ENCODE measurements around the gene CALHM6. TPM values are rescaled to one million over a fixed set of nuclear protein-coding genes. Genes with fewer than 3 reads are reported as not detected.

Gene CALHM6
- 33.1 TPM for polyA plus RNA-seq (2012; ENCODE audit: low read depth, missing spikeins)

- peak; percentile 76 for FAIRE-seq
Observed at GRCh38 chr6:116461331-116461931, at the start of gene CALHM6. Gene CALHM6, plus strand, starts transcription at chr6:116461375. Its CDS starts 555 bp downstream, at chr6:116461930.

GRCh38 chr6:116412270-116412669 is 48.9 kb upstream of the CALHM6 start:
- FAIRE-seq (peak; percentile 66), DNase-seq (ENCODE audit: insufficient read length, low spot score) (no peak)
- TF ChIP-seq POLR2AphosphoS5 (IDR thresholded peaks at IDR 0.05; ENCODE audit: low read depth, low read length) (no peak), TAF1 (IDR thresholded peaks at IDR 0.05; ENCODE audit: low read depth, low read length) (no peak), SPI1 (IDR thresholded peaks at IDR 0.05; ENCODE audit: low read depth, low read length) (no peak), PAX5 (IDR thresholded peaks at IDR 0.05; ENCODE audit: insufficient read depth, low read length, severe bottlenecking) (no peak), POU2F2 (IDR thresholded peaks at IDR 0.05; ENCODE audit: low read depth, low read length) (no peak), POLR2A (IDR thresholded peaks at IDR 0.05; ENCODE audit: low read depth, low read length) (no peak)

More at GRCh38 chr6:116461331-116461931, at the start of gene CALHM6:
- DNase-seq (ENCODE audit: insufficient read length, low spot score) = no peak
- TF ChIP-seq POLR2A (IDR thresholded peaks at IDR 0.05; ENCODE audit: low read depth, low read length) = no peak
- TF ChIP-seq SPI1 (IDR thresholded peaks at IDR 0.05; ENCODE audit: low read depth, low read length) = no peak
- TF ChIP-seq POLR2AphosphoS5 (IDR thresholded peaks at IDR 0.05; ENCODE audit: low read depth, low read length) = no peak

- FAIRE-seq (no peak), DNase-seq (ENCODE audit: insufficient read length, low spot score) (no peak)
- no peak for TF ChIP-seq TAF1 (IDR thresholded peaks at IDR 0.05; ENCODE audit: low read depth, low read length)
- no peak for TF ChIP-seq PAX5 (IDR thresholded peaks at IDR 0.05; ENCODE audit: insufficient read depth, low read length, severe bottlenecking)
- TF ChIP-seq POU2F2 (IDR thresholded peaks at IDR 0.05; ENCODE audit: low read depth, low read length) = no peak
- no peak for TF ChIP-seq POLR2A (IDR thresholded peaks at IDR 0.05; ENCODE audit: low read depth, low read length)
- no peak for TF ChIP-seq SPI1 (IDR thresholded peaks at IDR 0.05; ENCODE audit: low read depth, low read length)
- TF ChIP-seq POLR2AphosphoS5 (IDR thresholded peaks at IDR 0.05; ENCODE audit: low read depth, low read length) = no peak
Observed at GRCh38 chr6:116413357-116413756, 47.8 kb upstream of the CALHM6 start.

- no peak for TF ChIP-seq POLR2A (IDR thresholded peaks at IDR 0.05; ENCODE audit: low read depth, low read length)
- TF ChIP-seq PAX5 (IDR thresholded peaks at IDR 0.05; ENCODE audit: insufficient read depth, low read length, severe bottlenecking) = no peak
- TF ChIP-seq SPI1 (IDR thresholded peaks at IDR 0.05; ENCODE audit: low read depth, low read length) = no peak
- no peak for TF ChIP-seq POLR2AphosphoS5 (IDR thresholded peaks at IDR 0.05; ENCODE audit: low read depth, low read length)
- TF ChIP-seq TAF1 (IDR thresholded peaks at IDR 0.05; ENCODE audit: low read depth, low read length) = no peak
- TF ChIP-seq POU2F2 (IDR thresholded peaks at IDR 0.05; ENCODE audit: low read depth, low read length) = no peak
- FAIRE-seq = no peak
- no peak for DNase-seq (ENCODE audit: insufficient read length, low spot score)
Observed at GRCh38 chr6:116417661-116418060, 43.5 kb upstream of the CALHM6 start.

GRCh38 chr6:116419069-116419786 is 41.9 kb upstream of the CALHM6 start:
- DNase-seq (ENCODE audit: insufficient read length, low spot score) = no peak
- FAIRE-seq = no peak
- TF ChIP-seq POLR2A (IDR thresholded peaks at IDR 0.05; ENCODE audit: low read depth, low read length) = no peak
- TF ChIP-seq POLR2AphosphoS5 (IDR thresholded peaks at IDR 0.05; ENCODE audit: low read depth, low read length) = no peak
- TF ChIP-seq POU2F2 (IDR thresholded peaks at IDR 0.05; ENCODE audit: low read depth, low read length) = no peak
- TF ChIP-seq PAX5 (IDR thresholded peaks at IDR 0.05; ENCODE audit: insufficient read depth, low read length, severe bottlenecking) = no peak
- no peak for TF ChIP-seq TAF1 (IDR thresholded peaks at IDR 0.05; ENCODE audit: low read depth, low read length)
- TF ChIP-seq SPI1 (IDR thresholded peaks at IDR 0.05; ENCODE audit: low read depth, low read length) = no peak

- TF ChIP-seq POU2F2 (IDR thresholded peaks at IDR 0.05; ENCODE audit: low read depth, low read length) = no peak
- no peak for TF ChIP-seq POLR2AphosphoS5 (IDR thresholded peaks at IDR 0.05; ENCODE audit: low read depth, low read length)
- no peak for TF ChIP-seq POLR2A (IDR thresholded peaks at IDR 0.05; ENCODE audit: low read depth, low read length)
- TF ChIP-seq PAX5 (IDR thresholded peaks at IDR 0.05; ENCODE audit: insufficient read depth, low read length, severe bottlenecking) = no peak
- TF ChIP-seq SPI1 (IDR thresholded peaks at IDR 0.05; ENCODE audit: low read depth, low read length) = no peak
- no peak for TF ChIP-seq TAF1 (IDR thresholded peaks at IDR 0.05; ENCODE audit: low read depth, low read length)
- DNase-seq (ENCODE audit: insufficient read length, low spot score) (no peak), FAIRE-seq (no peak)
Observed at GRCh38 chr6:116420341-116420740, 40.8 kb upstream of the CALHM6 start.

GRCh38 chr6:116422238-116422637 is 38.9 kb upstream of the CALHM6 start:
- TF ChIP-seq POLR2A (IDR thresholded peaks at IDR 0.05; ENCODE audit: low read depth, low read length) (no peak), SPI1 (IDR thresholded peaks at IDR 0.05; ENCODE audit: low read depth, low read length) (no peak), POLR2AphosphoS5 (IDR thresholded peaks at IDR 0.05; ENCODE audit: low read depth, low read length) (no peak), PAX5 (IDR thresholded peaks at IDR 0.05; ENCODE audit: insufficient read depth, low read length, severe bottlenecking) (no peak), POU2F2 (IDR thresholded peaks at IDR 0.05; ENCODE audit: low read depth, low read length) (no peak), TAF1 (IDR thresholded peaks at IDR 0.05; ENCODE audit: low read depth, low read length) (no peak)
- DNase-seq (ENCODE audit: insufficient read length, low spot score) = no peak
- no peak for FAIRE-seq

GRCh38 chr6:116424001-116424400 is 37.2 kb upstream of the CALHM6 start:
- DNase-seq (ENCODE audit: insufficient read length, low spot score) = no peak
- peak; percentile 55 for FAIRE-seq
- TF ChIP-seq TAF1 (IDR thresholded peaks at IDR 0.05; ENCODE audit: low read depth, low read length) (no peak), PAX5 (IDR thresholded peaks at IDR 0.05; ENCODE audit: insufficient read depth, low read length, severe bottlenecking) (no peak), SPI1 (IDR thresholded peaks at IDR 0.05; ENCODE audit: low read depth, low read length) (no peak), POLR2AphosphoS5 (IDR thresholded peaks at IDR 0.05; ENCODE audit: low read depth, low read length) (no peak), POU2F2 (IDR thresholded peaks at IDR 0.05; ENCODE audit: low read depth, low read length) (no peak), POLR2A (IDR thresholded peaks at IDR 0.05; ENCODE audit: low read depth, low read length) (no peak)

GRCh38 chr6:116426551-116426950 is 34.6 kb upstream of the CALHM6 start:
- FAIRE-seq (peak; percentile 13), DNase-seq (ENCODE audit: insufficient read length, low spot score) (no peak)
- TF ChIP-seq TAF1 (IDR thresholded peaks at IDR 0.05; ENCODE audit: low read depth, low read length) = no peak
- TF ChIP-seq POLR2A (IDR thresholded peaks at IDR 0.05; ENCODE audit: low read depth, low read length) = no peak
- no peak for TF ChIP-seq POLR2AphosphoS5 (IDR thresholded peaks at IDR 0.05; ENCODE audit: low read depth, low read length)
- no peak for TF ChIP-seq POU2F2 (IDR thresholded peaks at IDR 0.05; ENCODE audit: low read depth, low read length)
- no peak for TF ChIP-seq PAX5 (IDR thresholded peaks at IDR 0.05; ENCODE audit: insufficient read depth, low read length, severe bottlenecking)
- no peak for TF ChIP-seq SPI1 (IDR thresholded peaks at IDR 0.05; ENCODE audit: low read depth, low read length)

Data from GM12891 (cell line).